ENCODE measurements around the gene ST7.

The ST7 gene

DNA sequence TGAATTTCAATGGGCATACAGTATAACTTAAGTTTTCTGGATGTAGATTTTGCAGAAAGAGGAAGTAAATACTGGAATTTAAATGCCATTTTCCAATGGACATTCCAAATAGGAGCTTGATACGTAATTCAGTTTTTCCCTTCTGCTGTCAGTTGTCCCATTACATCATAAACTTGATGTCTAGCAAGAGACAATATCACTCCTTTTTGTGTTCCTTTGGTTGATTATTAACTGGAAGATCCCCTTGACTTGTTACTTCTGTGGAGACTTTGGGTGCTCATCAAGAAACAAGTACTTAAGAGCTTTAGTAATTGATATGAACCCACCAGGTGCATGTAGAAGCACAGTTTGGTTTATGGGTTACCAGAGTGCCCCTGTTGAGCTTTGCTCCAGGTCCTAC lies 116.1 kb downstream of the ST7 start:
- DNase-seq: no peak

DNA sequence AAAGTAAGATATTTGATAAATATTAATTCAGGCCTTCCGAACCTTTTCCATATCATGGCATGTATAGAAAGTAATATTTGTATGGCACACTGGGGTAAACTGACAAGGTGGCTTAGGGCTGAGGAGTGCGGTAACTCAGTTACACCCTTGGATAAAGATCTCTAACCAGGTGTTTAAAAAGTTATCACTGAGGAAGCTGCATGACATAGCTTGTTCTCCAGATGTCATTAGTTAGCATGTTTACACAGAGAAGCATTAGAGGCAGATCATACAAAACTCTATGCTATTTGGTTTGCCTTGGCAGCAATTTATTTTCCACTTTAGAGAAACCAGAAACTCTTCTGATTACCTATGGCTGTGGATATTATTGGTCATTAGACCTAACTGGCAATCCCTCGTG lies 118.2 kb downstream of the ST7 start:
- no peak for DNase-seq

- DNase-seq: no peak
Observed at GRCh38 chr7:117072620-117073118, 119.4 kb downstream of the ST7 start.

DNA sequence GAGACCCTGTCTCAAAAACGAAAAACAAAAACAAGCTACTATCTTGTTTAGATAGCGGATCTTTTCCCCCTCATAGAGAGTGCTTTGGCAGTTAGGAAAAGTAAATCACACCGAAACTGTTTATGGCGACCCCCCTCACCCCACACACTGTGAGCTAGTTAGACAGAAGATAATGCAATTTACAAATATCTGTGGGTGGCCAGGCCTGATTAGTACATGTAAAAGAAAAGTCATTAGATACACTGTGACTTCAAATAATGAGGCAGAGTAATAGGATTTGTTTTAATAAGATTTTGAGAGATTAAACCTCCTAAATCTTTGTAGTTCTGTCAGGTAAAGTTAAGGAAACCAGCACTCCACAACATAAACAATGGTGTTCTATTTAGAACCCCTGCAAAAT lies 121.1 kb downstream of the ST7 start:
- DNase-seq: no peak

- no peak for DNase-seq
Observed at GRCh38 chr7:117075934-117076333, 122.6 kb downstream of the ST7 start.

DNA sequence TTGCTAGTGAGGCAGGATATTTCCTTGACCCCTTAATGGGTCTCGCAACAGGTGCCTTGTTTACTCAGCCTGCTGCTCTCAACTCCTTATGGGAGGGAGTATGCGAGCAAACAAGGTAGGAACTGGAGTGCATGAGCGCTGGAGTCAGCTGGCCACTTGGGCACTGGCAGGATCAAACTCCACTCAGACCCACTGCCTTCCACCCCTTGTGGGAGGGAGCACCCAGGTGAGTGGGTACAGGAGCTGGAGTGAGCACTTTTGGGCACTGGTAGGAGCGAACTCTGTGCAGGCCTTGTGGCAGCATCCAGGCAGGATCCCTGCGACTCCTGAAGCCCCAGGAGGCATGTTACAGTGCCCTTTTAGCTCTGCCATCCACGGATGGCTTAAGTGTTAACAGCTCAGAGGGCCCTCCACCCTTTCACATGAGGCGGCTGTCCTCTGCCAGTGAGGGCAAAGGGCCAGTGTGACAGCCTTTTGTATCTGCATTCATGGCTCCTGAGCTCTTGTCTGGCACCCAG lies 123.2 kb downstream of the ST7 start:
- DNase-seq: no peak

GRCh38 chr7:117077658-117078057 lies 124.4 kb downstream of the ST7 start:
- DNase-seq: no peak

DNA sequence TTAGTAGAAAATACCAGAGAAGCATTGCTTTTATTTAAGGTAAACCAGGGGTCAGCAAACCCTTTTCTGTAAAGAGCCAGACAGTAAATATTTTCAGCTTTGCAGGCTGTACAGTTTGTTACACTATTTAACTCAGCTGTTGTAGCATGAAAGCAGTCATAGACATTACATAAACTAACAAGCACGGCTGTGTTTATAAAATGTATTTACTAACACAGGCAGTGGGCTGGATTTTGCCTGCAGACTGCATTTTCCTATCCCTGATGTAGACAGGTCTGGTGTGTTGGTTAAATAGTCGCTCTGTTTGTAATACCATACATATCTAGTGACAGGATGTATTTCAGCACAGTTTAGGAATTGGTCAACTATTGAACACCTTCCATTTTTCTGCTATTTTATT lies 129.3 kb downstream of the ST7 start:
- no peak for DNase-seq

DNA sequence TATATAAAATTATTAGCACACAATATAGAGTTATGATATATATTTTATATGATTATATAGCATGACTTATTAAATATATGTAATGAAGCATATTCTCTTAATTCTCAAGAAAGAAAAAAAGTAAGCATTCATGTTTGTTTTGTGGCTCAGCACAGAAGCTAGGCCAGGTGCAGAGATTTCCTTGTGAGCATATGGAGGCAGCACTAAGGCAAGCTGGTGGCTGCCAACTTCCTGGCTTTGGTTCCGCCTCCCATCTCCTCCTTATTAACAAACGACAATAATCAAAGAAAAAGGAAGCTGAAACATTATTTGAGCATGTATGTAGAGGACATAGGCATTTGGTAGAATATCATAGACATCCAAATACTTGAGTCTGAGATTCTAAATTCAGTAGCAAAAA lies 130.3 kb downstream of the ST7 start:
- no peak for DNase-seq

DNA sequence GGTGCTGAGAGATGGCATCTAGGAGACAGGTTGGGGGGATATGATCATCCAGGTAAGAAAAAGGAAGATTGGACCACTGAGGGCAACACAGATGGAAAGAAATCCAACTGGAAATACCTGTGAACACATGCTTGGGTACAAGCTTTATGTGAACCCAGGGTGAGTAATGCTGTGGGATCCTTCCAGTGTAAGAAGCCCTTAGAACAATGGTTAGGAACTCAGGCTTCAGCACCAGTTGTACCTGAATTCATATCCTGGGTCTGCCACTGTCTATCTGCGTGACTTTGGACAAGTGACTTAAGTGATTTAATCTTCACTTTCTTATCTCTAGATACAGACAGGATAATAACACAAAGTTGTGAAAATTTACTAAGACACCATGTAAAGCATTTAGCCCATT lies 131.0 kb downstream of the ST7 start:
- DNase-seq: no peak

DNA sequence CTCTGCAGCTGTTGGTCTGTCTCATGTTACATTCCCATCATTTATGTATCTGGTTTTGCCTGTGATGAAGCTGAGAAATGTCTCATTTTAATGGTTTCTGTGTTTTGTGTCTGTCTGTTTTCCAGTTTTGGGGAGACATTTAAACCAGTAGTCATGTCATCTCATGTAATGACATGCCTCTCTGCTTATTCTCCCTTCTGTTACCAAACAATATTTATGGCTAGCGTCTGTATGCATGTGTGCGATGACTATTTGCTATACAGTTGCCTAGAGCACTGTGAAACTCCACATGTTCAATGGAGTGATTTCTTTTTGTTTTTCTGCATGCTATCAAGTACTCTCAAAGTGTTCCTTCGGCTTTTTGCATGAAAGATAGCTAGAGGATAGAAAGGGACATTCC lies 132.0 kb downstream of the ST7 start:
- DNase-seq: no peak

DNA sequence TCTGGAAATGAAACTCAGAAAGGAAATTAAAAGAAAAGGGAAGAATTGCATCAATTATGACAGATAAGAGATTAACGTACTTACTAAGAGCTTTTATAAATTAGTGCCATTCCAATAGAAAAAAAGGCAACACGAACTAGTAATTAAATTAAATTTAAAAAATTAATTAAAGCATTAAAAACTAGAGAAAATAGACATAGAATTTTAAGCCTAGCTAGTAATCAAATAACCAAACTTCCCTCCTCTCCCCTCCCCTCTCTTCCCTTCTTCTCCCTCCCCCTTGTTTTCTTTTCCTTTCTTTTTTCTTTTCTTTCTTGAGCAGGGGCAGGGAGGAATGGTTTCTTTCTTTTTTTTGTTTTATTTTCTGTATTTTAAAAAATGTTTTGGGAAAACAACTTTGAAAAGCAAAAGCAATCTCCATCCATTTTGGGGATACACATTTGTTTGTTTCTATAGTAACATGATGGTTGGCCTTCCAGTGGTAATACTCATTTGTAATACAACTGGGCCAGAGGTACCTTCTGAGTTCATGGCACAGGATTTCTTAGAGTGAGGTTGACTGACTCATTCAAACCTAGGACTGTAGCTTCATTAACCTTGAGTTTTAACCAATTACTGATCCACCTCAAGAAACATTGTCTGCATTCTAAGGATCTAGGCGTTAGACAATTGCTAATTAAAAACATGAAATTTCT lies 132.6 kb downstream of the ST7 start:
- DNase-seq: no peak

GRCh38 chr7:117086788-117087187 lies 133.5 kb downstream of the ST7 start:
- DNase-seq: no peak

DNA sequence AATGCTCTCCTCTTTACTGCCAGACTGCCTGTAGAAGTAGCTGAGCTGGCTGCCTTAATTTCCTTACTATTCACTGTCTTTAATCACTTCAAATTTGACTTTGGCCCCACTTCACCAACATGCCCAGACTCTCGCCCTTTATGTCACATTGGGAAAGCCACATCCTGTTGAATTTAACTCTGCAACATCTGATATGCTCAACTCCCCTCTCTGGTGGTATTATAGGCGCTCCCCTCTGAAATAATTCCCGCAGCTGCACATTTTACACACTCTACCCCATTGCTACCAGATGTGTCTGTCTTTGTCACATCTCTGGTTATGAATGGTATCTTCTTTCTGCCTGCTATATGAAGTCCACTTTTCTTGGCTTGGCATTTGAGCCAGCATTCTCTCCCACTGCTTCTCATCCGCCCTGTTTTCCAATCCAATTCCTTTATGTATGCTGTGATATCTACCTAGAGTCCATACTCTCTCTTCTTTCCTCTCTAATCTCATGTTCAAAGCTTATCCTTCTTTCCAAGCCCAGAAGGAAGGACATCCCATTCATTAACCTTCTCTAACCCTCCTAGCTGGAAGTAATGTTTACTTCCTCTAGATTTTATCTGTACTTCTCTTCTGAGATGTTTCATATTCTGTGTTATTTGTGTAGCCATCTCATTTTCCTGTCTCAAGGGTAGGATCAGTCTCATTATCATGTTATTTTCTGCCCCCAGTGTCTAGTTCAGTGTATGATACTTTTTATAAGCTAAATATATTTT lies 134.5 kb downstream of the ST7 start:
- DNase-seq: no peak

DNA sequence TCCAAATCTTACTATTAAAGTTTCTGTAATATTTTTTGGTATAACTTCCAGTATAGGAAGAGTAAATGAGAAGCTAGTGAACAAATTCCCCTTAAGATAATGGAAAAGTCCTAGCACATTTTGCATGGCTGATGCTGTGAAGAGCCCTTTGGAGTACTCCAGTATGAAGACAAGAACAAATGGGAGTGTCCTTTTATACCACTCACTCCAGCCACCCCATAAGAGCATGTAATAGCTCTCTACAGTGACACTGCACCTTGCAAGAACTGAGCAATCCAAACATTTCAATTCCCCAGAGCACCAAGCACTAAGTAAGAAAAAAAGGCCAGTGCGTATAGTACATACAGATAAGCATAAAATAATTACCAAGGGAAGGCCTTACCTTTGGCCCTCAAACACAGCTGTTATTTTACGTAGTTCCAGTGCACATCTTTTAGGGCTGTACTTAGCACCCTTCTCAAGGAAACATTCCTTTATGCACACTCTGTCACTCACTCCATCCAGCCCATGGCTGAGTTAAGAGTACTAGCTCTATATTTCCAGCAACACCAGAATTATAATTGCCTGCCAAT lies 135.4 kb downstream of the ST7 start:
- no peak for DNase-seq

GRCh38 chr7:117090791-117091190 lies 137.5 kb downstream of the ST7 start:
- no peak for DNase-seq

- DNase-seq: no peak
Observed at GRCh38 chr7:117091721-117092120, 138.4 kb downstream of the ST7 start.

GRCh38 chr7:117092785-117093184 lies 139.5 kb downstream of the ST7 start:
- no peak for DNase-seq

GRCh38 chr7:117094457-117094856 lies 141.2 kb downstream of the ST7 start:
- DNase-seq: no peak

DNA sequence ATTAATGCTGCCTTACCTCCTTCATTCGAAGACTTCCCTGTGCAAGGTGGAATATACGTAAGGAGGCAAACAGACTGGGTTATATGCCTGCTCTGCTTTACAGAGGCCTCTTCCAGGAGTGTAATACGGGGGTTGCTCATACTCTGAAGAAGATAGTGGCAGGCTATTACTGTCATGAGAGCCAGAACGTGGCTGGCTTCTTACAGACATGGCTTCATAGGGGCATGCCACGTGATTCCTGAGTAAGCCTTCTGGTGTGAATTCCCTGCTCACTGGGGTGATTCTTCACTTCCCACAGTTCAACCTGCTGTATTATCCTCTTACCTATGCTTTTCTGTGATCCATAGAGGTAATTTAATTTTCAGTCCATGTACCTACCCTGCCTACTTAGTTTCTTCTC lies 141.8 kb downstream of the ST7 start:
- DNase-seq: no peak

- DNase-seq: no peak
Observed at GRCh38 chr7:117096330-117096729, 143.0 kb downstream of the ST7 start.

GRCh38 chr7:117096942-117097341 lies 143.6 kb downstream of the ST7 start:
- no peak for DNase-seq

- DNase-seq: no peak
Observed at GRCh38 chr7:117097860-117098259, 144.6 kb downstream of the ST7 start.

- no peak for DNase-seq
Observed at GRCh38 chr7:117098457-117098856, 145.2 kb downstream of the ST7 start.
